A673 (cell line): Measurements from ENCODE around the gene TRPT1. TPM values are rescaled to one million over a fixed set of nuclear protein-coding genes. Genes with fewer than 3 reads are reported as not detected.
"Not testable (repeated sequence)": the region's sequence is repeated elsewhere in the genome, so short reads cannot be mapped to it uniquely, and the experiment has no call there.

Experiments used
- BruUV-seq: library from RNA; stranded (reverse); fragments of 400-500 nt; replicated peaks from 2 replicates; lab custom pipeline; 2021; lab: Mats Ljungman, UMichigan
- CTCF ChIA-PET: fragments of 300-600 bp; sonication (Branson Sonifier 250); formaldehyde crosslinking; loops from one replicate; lab custom pipeline; 2022; ENCODE audit warnings: antibody characterized with exemption; lab: Charles Lee
- POLR2A ChIA-PET: fragments of 300-600 bp; sonication (Branson Sonifier 250); formaldehyde crosslinking; loops from one replicate; lab custom pipeline; 2022; ENCODE audit warnings: antibody characterized with exemption; ENCODE audit not compliant: low non-redundant PET; lab: Charles Lee
- DNase-seq: peaks from one replicate; pipeline ENCODE4 v3.0.0-alpha.2; 2015; ENCODE audit warnings: low spot score
- H3K27ac ChIP-seq: fragments of 200-600 bp; sonication (generic); 2 replicates; pipeline ENCODE4 v1.5.1; 2016; ENCODE audit warnings: mixed run types, low read depth, mild to moderate bottlenecking, mixed read lengths, antibody characterized with exemption, low read length; ENCODE audit not compliant: poor library complexity, severe bottlenecking
- H3K27me3 ChIP-seq: fragments of 200-600 bp; sonication (generic); replicated peaks from 2 replicates; pipeline ENCODE4 v1.6.1; 2017; ENCODE audit warnings: mixed run types, low read depth, mild to moderate bottlenecking, mixed read lengths, antibody characterized with exemption, low read length; ENCODE audit not compliant: insufficient read depth, poor library complexity
- H3K36me3 ChIP-seq: fragments of 200-600 bp; sonication (generic); 2 replicates; pipeline ENCODE4 v1.6.1; 2016; ENCODE audit warnings: mixed run types, mild to moderate bottlenecking, mixed read lengths, antibody characterized with exemption, low read length; ENCODE audit not compliant: insufficient read depth, poor library complexity, severe bottlenecking
- H3K4me1 ChIP-seq: fragments of 200-600 bp; sonication (generic); 2 replicates; pipeline ENCODE4 v1.6.1; 2017; ENCODE audit warnings: mixed run types, mild to moderate bottlenecking, mixed read lengths, antibody characterized with exemption, low read length; ENCODE audit not compliant: insufficient read depth, poor library complexity, severe bottlenecking
- H3K4me3 ChIP-seq: fragments of 200-600 bp; sonication (generic); 2 replicates; pipeline ENCODE4 v1.5.1; 2016; ENCODE audit warnings: low read depth, mixed run types, mild to moderate bottlenecking, mixed read lengths, low read length; ENCODE audit not compliant: poor library complexity, severe bottlenecking
- H3K9me3 ChIP-seq: fragments of 200-600 bp; sonication (generic); 2 replicates; pipeline ENCODE4 v1.6.1; 2016; ENCODE audit warnings: mixed run types, low read depth, mild to moderate bottlenecking, mixed read lengths, antibody characterized with exemption, low read length; ENCODE audit not compliant: poor library complexity, severe bottlenecking
- EZH2 ChIP-seq: fragments of 200-600 bp; sonication (generic); IDR thresholded peaks from 2 replicates; pipeline ENCODE4 v1.6.1; 2017; ENCODE audit warnings: borderline replicate concordance, low read depth, mild to moderate bottlenecking, mixed read lengths, antibody characterized with exemption, low read length; ENCODE audit not compliant: poor library complexity, severe bottlenecking
- intact Hi-C: fragments of 100-400 bp; cut with micrococcal nuclease; formaldehyde crosslinking; loops from one replicate; pipeline ENCODE4 v1.10.0; 2022; ENCODE audit not compliant: unreplicated experiment
- total RNA-seq: library from RNA; stranded (reverse); gene quantifications from 2 replicates; pipeline ENCODE4 v1.2.3, GENCODE V29; 2021
- TF ChIP-seq, protein P1 (sequence below): fragments of 300-800, 200-600 bp; sonication (generic); conservative IDR thresholded peaks from 2 replicates; pipeline ENCODE4 v1.5.1; 2017; ENCODE audit warnings: low read depth, mild to moderate bottlenecking, antibody characterized with exemption, low read length, moderate library complexity, mixed read lengths

TRPT1 gene
- total RNA-seq, 1 experiment from 2014 or later: 43.6 TPM

GRCh38 chr11:64247729-64248531 lies 21.9 kb upstream of the TRPT1 start:
- H3K27me3 ChIP-seq: no peaks in the 10 kb centered on the region
- POLR2A ChIA-PET: no interaction called here
- H3K36me3 ChIP-seq: peaks cover 12% of the 10 kb centered on the region
- CTCF ChIA-PET: interaction anchor here (0.5 to 2.0 kb wide), 2 partner anchors 43 to 674 kb away, joined by 3 to 6 read pairs; no protein-coding TSS in a partner anchor
- no peaks in the 10 kb centered on the region for H3K9me3 ChIP-seq
- peak overlapping the region; percentile 99 for H3K4me3 ChIP-seq
- TF ChIP-seq EZH2: no peak
- TF ChIP-seq, protein P1, sequence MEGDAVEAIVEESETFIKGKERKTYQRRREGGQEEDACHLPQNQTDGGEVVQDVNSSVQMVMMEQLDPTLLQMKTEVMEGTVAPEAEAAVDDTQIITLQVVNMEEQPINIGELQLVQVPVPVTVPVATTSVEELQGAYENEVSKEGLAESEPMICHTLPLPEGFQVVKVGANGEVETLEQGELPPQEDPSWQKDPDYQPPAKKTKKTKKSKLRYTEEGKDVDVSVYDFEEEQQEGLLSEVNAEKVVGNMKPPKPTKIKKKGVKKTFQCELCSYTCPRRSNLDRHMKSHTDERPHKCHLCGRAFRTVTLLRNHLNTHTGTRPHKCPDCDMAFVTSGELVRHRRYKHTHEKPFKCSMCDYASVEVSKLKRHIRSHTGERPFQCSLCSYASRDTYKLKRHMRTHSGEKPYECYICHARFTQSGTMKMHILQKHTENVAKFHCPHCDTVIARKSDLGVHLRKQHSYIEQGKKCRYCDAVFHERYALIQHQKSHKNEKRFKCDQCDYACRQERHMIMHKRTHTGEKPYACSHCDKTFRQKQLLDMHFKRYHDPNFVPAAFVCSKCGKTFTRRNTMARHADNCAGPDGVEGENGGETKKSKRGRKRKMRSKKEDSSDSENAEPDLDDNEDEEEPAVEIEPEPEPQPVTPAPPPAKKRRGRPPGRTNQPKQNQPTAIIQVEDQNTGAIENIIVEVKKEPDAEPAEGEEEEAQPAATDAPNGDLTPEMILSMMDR: no peak
- H3K4me1 ChIP-seq: peaks cover 36% of the 10 kb centered on the region
- intact Hi-C loops: loop anchor here (5.0 kb wide), 1 partner anchor 41 kb away; the partner anchor contains the start of gene FERMT3
- BruUV-seq: no TSS peak
- peak overlapping the region; percentile 10 for H3K27ac ChIP-seq
- DNase-seq: peak; percentile 49

- H3K27me3 ChIP-seq: no peaks in the 10 kb centered on the region
- CTCF ChIA-PET: interaction anchor here (0.6 kb wide), 1 partner anchor 43 kb away, joined by 3 read pairs; no protein-coding TSS in a partner anchor
- DNase-seq: peak; percentile 95
- H3K27ac ChIP-seq: peak within 1 kb of the TSS; percentile 92
- peak within 1 kb of the TSS; percentile 99 for H3K4me3 ChIP-seq
- TF ChIP-seq EZH2: no peak
- TF ChIP-seq, protein P1: no peak
- POLR2A ChIA-PET: no interaction called here
- no TSS peak for BruUV-seq
- no peaks in the 10 kb centered on the region for H3K9me3 ChIP-seq
- intact Hi-C loops: loop anchor here (5.0 kb wide), 1 partner anchor 40 kb away; the partner anchor contains the start of gene FERMT3
- peaks cover 12% of the 10 kb centered on the region for H3K36me3 ChIP-seq
- H3K4me1 ChIP-seq: peaks cover 32% of the 10 kb centered on the region
Measured at GRCh38 chr11:64246871-64247728, 21.1 kb upstream of the TRPT1 start, which contains the start of gene PPP1R14B. TSS of gene PPP1R14B (minus strand) at chr11:64246943. CDS start at chr11:64246673, 270 bp downstream.

GRCh38 chr11:64246621-64246870 lies 20.6 kb upstream of the TRPT1 start:
- BruUV-seq, H3K9me3 ChIP-seq, POLR2A ChIA-PET, DNase-seq, H3K27me3 ChIP-seq: not testable (repeated sequence)
- intact Hi-C loops: loop anchor here (5.0 kb wide), 1 partner anchor 39 kb away; the partner anchor contains the start of gene FERMT3
- CTCF ChIA-PET: interaction anchor here (0.6 kb wide), 1 partner anchor 42 kb away, joined by 3 read pairs; no protein-coding TSS in a partner anchor
- H3K4me3 ChIP-seq: peak overlapping the region; percentile 99
- peak overlapping the region; percentile 92 for H3K27ac ChIP-seq
- H3K36me3 ChIP-seq: peaks cover 12% of the 10 kb centered on the region
- H3K4me1 ChIP-seq: peaks cover 32% of the 10 kb centered on the region
